C1 segment of cervical spinal cord (tissue), 14 donors: ENCODE results near the gene NISCH.
A peak's percentile ranks its signal among the peaks of the same experiment; 100 is the strongest.

ENCODE experiments used
- DNase-seq, 14 donors: peaks; one replicate each; lab custom pipeline; 2025; lab: John Stamatoyannopoulos, UW

The NISCH gene

DNA sequence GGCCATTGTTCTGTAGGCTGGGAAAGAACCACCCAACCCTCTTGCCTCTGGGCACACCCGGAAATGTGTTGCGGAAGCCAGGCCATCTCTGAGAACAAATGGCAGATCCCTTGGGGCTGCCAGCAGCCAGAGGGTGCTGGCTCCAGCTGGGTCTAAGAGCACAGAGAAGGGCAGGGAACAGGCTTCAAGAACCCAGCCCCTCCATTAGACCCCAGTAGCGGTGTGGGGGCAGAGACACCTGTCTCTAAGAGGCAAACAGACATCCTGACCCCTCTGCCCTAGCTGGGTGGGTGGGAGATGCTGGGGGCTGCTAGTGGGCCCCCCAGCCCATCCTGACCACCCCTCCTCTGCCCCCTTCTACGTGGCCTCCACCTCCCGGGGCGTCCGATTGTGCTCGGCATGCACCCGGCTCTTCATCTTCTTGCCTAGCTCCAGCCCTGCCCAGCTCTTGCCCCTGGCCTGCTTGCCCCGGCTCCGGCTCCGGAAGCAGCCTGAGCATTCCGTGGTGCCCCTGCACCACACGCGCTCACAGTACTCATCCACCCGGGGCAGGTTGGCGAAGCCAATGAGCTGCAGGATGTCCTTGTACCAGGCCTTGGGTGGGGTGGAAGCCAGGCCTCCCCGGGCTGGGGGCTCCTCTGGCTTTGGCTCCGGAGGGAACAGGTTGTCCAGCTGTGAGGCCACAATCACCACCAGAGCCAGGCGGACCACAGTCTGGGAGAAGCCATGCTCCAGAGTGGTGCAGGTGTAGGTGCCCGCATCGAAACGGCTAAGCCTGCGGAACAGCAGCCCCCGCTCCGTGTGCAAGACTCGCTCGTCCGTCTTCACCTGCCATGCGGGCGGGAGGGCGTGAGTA lies 19.9 kb upstream of the NISCH start:
- DNase-seq = no peak

DNA sequence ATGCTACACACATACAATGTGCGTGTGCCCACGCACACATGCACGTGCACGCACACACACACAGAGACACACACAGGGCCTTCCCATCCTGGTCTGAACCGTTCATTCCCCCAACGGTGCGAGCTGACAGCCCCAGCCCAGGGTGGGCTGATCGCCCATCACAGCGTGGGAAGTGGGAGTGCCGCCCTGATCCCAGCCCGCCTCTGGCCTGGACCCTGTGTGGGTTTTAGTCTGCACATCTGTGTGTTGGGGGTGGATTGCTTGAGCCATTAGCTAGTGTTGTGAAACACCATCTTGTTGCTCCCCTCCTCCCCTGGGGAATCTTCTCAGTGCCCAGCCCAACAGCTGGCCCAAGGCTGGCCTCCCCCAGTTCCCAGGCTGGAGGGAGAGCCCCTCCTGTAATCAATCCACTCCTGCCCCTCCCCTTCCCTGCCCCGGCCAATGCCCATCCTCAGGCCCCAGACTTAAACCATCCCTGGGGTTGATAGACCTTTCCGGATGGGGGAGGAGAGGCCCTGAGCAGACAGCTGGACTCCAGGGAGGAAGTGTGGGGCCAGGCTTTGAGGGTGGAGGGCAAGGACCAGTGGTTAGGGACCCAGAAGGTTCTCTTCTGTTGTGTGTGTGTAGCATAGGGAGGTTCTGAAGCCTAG lies 18.8 kb upstream of the NISCH start:
- DNase-seq = no peak

DNA sequence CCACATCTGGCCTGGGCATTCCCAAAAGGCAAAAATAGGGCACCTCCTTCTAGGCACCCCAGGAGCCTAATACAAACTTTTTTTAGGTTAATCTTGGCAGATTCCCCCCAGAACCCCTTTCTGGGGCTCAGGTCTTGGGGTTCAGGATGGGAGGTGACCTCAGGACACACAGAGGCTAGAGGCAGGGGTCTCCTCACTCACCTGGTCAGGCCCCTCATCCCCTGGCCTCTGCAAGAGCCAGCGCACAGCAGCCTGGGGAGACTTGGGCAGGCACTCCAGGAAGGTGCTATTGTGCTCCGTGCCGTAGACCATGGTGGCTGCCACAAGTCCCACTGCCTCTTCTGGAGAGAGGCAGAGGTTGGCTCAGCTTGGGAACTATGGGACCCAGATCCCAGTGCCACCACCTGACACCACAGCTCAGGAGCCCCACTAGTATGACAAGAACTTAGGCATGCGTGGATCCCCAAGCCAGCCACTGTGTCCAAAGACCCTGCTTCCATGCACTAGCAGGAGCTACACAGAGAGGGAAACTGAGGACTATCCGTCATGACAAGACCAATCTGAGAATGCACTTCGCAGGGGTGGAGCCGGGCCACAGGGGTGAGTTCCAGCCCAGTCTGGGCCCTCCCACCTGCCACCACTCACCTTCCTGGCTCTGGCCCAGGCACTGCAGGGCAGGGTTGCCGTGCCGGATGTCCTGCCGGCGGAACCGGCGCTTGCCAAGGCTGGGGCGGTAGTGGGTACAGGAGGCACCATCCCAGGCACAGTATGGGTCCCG lies 17.9 kb upstream of the NISCH start:
- peak in 1 of 14 donors; percentile 86 for DNase-seq

DNA sequence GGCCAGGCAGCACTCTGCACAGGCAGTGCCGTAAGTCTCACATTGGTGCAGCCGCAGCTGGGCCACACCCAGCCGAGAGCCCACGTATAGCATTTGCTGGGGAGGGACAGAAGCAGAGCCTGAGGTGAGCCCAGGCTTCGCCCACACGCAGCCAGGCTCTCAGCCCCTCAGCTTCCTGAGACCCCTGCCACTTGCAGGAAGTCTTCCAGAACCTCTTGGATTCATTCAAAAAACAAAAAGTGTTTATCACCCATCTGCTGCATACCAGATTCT lies 17.4 kb upstream of the NISCH start:
- no peak for DNase-seq

DNA sequence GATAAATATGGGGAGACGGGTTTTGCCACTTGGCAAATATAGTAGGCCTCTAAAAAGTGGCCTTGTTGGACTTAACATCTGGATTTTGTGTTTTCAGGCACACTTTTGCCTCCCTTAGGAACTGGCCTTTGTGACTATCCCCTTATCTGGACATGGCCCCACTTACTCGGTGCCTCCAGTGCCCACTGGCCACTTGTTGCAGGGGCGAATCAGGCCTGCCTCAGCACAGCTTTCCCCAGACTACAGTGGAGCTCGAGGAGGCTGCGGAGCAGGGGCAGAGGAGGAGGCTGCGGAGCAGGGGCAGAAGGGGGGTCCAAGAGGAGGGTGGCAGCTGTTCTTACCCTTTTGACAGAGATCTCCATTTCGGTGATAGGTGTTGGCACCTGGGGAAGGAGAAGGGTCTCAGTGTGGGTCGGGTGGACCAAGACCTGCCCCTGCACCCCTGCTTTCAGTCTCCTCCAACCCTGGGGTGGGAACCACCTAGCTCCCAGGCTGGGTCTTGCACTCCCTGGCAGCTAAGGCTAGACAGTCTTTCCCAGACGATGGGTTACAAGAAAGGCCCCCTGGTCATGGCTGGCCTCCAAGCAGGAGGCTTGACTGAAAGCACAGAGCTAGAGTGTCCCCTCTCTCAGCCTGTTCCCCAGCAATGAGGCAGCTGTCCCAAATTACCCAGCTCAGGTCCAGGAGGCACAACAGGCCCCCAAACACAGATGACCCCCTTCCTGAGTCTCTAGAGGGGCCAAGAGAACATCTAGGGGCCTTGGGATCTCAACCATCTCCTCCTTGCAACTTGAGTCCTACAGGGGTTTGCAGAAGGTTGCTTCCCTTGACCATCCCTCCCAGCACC lies 16.6 kb upstream of the NISCH start:
- DNase-seq = no peak

DNA sequence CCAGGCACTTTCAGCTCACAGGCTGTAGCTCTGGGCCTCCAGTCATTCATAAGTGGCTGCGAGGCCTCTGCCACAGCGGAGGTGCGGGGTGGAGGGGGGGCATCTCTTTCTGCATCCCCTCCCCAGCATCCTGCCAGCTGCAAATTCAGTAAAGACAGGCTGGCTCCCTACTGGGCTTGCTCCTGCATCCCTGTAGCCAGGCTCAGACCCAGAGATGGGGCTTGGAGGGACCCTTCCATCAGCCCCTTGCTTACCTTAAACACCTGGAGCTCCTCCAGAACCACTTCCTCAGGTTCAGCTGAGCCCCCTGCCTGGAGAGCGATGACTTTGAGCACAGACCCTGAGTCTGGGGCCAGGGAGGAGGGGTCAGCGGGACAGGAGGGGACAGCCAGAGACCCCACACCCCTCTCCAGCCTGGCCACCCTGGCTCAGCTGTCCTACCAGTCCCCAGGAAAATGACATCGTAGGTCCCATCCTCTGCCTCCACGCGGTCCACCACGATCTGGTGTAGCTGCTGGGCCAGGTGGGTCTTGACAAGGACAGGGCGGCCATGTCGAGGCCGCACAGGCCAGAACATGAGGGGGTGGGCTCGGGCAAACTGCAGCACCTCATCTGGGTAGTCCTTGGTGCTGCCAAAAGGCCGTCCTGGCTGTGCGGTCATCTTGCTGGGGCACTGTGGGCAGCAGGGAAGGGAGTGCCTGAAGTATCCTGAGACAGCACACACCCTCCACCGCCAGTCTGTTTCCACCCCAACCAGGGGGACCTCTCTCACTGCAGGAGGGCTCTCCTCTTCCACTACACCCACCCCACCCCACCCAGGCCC lies 15.8 kb upstream of the NISCH start:
- no peak for DNase-seq

DNA sequence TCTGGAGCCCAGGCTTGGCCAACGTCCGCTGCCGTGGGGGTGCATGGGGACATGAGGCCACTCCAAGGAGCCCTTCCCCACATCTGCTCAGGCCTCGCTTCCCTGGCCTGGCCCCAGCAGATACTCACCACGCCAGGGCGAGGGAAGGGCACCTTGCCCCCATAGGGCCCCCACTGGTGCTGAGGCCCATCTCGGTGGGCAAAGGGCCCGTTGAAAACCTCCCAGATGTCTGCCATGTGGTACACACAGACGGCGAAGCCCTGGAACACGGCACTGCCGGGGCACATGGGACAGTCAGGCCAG lies 15.2 kb upstream of the NISCH start:
- no peak for DNase-seq

DNA sequence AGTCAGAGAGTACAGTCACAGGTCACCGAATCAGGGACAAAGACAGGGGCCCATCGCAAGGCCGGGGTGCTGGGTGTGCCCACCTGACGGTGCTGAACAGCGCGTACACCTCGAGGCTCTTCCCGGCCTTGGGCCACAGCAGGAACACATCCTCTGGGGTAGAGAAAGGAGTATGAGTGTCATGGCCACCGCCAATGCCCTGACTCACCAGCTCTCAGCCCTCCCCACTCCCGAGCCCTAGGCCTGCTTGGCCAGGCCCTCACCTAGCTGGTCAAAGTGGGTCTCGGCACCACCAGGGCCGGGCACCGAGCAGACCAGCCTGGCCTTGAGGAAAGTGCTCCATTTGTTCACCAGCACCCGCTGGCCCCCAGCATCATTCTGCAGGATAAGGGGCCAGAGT lies 14.7 kb upstream of the NISCH start:
- DNase-seq = no peak

DNA sequence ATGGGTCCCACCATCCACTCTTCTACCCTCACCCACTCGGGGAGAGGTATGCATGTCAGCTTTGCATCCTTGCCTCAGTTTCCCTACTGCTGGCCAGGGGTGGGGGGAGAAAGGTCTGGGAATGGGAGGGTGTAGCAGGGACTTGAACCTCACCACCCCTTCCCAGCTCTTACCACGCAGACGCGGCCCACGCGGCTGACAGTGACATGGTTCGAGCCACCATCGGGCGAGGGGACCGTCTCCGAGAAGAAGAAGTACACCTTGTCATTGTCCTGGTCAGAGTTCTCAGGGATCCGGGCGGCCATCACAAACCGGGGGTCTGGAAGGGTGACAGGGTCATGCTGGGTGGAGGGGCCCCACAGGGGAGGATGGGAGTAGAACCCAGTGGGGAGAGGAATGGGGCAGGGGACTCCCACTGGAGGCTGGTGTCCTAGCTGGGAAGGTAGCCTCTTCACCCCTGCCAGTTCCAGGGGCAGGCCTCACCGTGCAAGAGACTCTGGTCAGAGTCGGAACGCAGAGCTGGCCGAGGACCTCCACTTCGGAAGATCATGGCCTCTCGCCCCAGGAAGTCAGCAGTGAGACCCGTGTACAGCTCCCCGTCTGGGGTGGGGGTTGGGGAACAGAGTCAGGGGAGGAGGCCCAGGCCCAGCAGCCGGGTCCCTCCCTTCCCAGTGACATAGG lies 14.2 kb upstream of the NISCH start:
- DNase-seq = no peak

DNA sequence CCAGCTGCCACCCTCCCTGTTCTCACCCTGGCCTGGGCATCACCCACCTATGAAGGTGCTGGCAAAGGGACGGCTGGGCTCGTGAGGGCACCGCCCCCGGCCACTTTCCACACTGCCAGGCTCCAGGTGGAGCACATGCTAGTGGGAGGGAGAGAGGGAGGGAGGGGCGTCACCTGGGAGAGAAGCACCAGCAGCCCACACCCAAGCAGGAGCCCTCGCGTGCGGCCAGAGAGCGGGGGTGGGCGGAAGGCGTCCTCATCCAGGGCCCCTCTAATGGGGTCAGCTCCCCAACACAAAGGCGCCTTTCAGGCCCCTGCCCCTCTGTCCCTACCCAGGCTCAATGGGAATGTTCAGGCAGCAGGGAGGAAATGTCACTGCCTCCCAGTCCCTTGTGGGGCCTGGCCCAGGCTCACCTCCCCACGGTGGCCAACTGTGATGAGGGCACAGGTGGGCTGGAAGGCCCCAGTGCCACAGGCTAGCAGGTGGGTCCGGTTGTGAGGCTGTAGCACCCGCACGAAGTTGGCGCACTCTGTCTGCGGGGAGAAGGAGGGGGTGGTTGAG lies 13.6 kb upstream of the NISCH start:
- DNase-seq = no peak

DNA sequence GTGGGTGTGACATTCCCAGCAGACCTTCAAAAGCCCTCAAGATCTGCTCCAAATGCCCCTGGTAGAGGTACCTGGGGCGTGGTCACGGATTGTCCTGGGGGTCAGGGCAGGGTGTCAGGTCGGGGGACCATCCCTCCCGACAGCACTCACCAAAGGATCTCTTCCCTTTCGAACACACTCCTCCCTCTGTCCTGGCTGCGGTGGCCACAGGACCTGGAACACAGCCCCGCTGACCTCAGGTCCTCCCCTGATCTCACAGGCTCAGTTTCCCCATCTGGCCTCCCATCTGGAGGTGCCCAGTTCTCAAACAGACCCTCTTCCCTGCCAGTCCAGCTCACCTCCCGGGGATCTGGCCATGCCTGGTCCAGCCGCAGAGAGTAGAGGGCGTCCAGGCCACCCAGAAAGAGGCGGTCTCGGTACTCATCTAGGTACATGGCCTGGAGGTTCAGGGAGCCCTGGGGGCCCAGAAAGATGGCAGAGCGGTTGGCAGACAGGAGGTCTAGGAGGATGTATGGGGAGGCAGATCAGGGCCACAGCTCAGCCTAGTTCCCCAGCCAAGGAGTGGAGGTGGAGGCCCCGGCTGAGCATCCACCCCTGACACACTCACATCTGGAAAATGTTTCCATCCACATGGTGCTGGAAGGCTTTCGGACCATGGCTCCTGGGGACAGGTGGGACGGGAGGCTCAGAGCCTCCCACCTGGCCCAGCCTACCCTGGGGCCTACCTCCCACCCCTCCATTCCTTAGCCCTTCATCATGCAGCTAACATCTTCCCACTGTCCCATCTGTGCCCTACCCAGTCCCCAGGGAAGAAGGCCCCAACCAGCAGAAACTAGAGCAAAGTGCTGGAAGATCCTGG lies 12.8 kb upstream of the NISCH start:
- DNase-seq = no peak

DNA sequence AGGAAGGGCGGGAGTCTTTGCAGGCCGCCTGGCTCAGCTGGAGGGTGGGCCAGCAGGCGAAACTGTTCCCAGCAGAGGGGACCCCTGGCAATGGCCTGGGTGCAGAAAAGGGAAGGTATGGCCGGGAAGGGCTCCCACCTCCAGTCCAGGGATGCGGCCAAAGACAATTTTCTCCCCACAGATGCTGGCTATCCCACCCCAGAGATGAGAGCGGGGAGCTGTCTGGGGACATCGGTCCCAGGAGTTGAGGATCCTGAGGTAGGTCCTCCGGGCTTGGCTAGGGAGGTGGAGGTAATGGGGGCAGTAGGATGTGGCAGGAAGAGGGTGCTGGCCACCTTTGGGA lies 12.2 kb upstream of the NISCH start:
- no peak for DNase-seq

DNA sequence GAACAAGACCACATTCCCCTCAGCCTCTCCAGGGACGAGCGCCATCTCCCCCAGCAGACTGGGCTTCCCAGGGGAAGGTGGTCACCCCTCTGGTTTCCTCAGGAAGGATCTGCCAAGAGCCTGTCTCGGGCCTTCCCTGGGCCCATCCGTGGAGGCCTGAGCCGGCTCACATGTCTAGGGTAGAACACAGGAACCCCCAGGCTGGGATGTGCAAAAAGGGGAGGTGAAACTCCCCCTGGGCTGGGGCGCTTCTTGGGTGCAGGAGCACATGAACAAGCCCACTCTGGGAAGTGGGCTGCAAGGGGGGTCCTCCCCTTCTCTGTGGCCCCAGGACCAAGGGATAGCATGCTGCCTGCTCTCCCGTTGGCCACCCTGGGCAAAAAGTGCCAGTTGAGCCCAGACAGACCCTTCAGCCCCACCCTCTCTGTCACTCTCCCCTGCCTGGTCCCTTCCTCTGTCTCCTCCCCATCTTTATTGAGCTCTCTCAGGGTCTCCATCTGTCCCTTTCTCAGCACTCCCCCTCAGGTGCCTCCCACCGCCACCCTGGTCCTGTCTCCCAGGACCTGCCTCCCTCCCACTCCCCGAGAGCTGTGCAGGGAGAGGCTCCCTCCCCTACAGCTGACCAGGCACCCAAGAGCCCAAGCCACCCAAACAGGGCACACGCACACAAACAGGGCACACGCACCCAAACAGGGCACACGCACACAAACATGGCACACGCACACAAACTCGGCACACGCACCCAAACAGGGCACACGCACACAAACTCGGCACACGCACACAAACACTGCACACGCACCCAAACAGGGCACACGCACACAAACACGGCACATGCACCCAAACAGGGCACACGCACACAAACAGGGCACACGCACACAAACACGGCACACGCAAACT lies 11.4 kb upstream of the NISCH start:
- DNase-seq = no peak

DNA sequence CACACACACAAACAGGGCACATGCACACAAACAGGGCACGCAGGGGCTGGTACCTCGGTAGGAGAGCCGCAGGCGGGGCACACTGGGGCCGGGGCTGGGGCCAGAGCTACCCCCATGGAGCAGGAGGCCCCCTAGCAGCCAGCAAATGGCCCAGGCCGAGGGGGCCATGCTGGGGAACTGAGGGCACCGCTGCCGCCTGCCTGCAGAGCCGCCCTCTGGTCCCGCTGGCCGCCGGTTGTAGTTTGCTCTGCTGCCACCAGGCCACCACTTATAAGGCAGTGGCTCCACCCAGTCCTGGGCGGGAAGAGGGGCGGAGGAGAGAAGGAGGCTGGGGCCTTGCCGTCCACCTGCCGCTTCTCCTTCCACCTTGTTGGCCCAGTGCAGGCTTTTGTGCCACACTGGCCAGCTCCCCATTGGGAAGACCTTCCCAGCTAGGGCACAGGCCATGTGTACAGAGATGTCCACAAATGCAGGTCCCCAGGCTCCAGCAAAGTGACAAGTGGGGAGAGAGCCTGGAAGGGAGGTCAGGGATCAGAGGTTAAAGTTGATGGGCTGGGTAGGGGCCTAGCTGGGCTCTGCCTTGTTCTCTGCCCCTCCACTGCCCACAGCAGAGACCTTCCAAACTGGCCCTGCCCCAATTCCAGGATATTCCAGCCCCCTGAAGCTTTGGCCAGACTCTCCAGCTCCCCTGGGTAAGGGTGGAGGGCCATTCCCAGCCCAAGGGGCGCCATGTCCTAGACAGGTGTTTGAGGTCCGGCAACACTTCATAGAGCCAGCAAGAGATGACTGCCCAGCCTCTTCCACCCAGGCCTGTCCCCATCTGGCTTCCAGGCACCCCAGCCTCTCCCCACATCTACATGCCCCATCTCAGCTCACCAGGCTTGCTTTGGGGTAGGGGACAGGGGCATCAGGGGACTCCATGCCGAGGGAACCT lies 10.3 kb upstream of the NISCH start, which contains the start of gene SEMA3G:
Gene SEMA3G (minus strand): TSS at position 244 of the 934 bp plus-strand sequence. CDS start 76 bp downstream, at position 168.
- DNase-seq = peak in 2 of 14 donors; percentile 17 to 89

DNA sequence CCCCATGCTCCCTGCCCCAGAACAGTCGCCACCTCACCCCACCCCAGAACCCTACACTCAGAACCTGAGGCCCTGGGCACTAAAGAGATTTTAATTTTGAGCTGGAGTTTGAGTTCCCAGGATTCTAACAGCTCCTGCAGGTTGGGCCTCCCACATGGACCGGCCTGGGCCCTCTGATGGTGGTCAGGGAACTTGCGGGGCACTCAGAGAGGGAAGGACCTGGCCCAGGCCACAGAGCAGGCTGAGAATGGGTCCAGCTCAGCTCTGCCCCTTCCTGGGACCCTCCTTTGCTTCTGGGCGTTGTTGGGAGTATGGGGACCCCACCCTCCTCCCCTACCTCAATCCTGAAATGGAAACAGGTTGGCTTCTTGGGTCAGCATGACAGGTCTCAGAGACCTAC lies 9.4 kb upstream of the NISCH start:
- no peak for DNase-seq

DNA sequence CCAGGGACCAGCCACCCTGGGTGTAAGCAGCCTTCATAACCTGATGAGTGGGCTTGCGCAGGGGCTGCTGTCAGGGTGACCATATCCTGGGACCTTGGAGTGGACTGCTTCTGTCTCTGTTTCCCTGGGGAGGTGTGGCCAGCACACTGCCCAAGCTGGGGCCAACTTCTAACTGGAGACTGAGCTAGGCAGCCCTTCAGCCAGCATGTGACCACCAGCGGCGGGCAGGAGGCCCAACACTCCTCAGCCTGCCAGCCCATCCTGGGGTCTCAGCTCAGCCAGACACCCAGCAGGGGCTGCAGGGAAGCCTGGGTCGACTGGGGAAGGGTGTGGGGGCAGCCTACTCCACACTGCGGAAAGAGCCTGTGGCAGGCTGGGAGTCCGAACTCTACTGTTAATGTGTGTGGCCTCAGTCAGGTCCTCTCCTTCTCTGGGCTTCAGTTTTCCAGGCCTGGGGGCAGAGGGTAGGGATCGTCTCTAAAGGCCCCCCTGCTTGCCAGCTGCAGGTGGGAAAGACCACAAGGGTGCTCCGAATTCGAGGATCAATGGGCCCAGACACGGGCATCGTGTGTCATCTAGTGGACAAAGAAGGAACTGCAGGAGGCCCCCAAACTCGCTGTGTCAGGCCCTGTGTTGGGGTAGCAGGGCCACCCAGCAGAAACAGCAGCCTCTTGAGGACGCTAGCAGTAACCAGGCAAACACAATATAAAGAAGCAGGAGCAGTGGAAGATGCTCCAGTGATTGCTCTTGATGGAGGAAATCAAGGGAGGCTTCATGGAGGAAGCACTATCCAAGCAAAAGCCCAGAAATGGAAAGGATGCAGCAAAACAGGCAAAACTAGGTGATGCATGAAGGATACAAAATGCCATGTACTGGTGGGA lies 8.5 kb upstream of the NISCH start:
- DNase-seq = peak in 9 of 14 donors; percentile 10 to 52 (median 29)
